HepG2 (cell line): ENCODE measurements around the gene NSD1. TPM values are rescaled to one million over a fixed set of nuclear protein-coding genes. Genes with fewer than 3 reads are reported as not detected.

Experiments
- NFYB ChIP-seq: sonication (generic); formaldehyde crosslinking; IDR thresholded peaks from 2 replicates; pipeline ENCODE4 v1.4.0; 2020; ENCODE audit warnings: missing genetic modification reagents
- SMYD3 ChIP-seq: sonication (generic); formaldehyde crosslinking; IDR thresholded peaks from 2 replicates; pipeline ENCODE4 v1.8.1; 2023; ENCODE audit warnings: mild to moderate bottlenecking, missing genetic modification reagents
- SNRNP70 ChIP-seq: fragments of 200-400 bp; formaldehyde crosslinking; IDR thresholded peaks from 2 replicates; pipeline ENCODE4 v1.6.1; 2017; ENCODE audit warnings: mild to moderate bottlenecking, low read depth, low read length, moderate library complexity
- ZFP36L2 ChIP-seq: sonication (generic); formaldehyde crosslinking; IDR thresholded peaks from 2 replicates; pipeline ENCODE4 v1.4.0; 2020; ENCODE audit warnings: missing genetic modification reagents
- ZMYM4 ChIP-seq: sonication (generic); formaldehyde crosslinking; IDR thresholded peaks from 2 replicates; pipeline ENCODE4 v1.8.1; 2023; ENCODE audit warnings: mild to moderate bottlenecking, missing genetic modification reagents
- ZNF343 ChIP-seq: sonication (generic); formaldehyde crosslinking; IDR thresholded peaks from 2 replicates; pipeline ENCODE4 v1.4.0; 2020; ENCODE audit warnings: mild to moderate bottlenecking, missing genetic modification reagents
- ZNF460 ChIP-seq: sonication (generic); formaldehyde crosslinking; IDR thresholded peaks from 2 replicates; pipeline ENCODE4 v1.5.1; 2020; ENCODE audit warnings: missing genetic modification reagents, mild to moderate bottlenecking, borderline replicate concordance
- ZNF563 ChIP-seq: sonication (generic); formaldehyde crosslinking; IDR thresholded peaks from 2 replicates; pipeline ENCODE4 v1.8.0; 2022; ENCODE audit warnings: mild to moderate bottlenecking, moderate library complexity, missing genetic modification reagents
- ZNF691 ChIP-seq: sonication (generic); formaldehyde crosslinking; IDR thresholded peaks from 2 replicates; pipeline ENCODE4 v1.4.0; 2020; ENCODE audit warnings: missing genetic modification reagents, low read depth, mild to moderate bottlenecking, borderline replicate concordance
- ZNF724P ChIP-seq: sonication (generic); formaldehyde crosslinking; IDR thresholded peaks from 2 replicates; pipeline ENCODE4 v1.8.0; 2022; ENCODE audit warnings: missing genetic modification reagents, borderline replicate concordance
- polyA plus RNA-seq, 8 experiments: library from polyadenylated mRNA; depleted of rRNA in 3 of 8; stranded (reverse) in 7 of 8; unstranded in 1 of 8; fragments of >200 nt; fragmentation: Illumina TruSeq in 4 of 8; extraction: Trizol in 4 of 8; gene quantifications; 2 replicates each; pipeline versions ENCODE4 v1.2.1 to v1.2.3, GENCODE V29; 2011 to 2016; ENCODE audit warnings: low read depth in 4 of 8, missing spikeins in 1 of 8, mixed read lengths in 1 of 8; ENCODE audit not compliant: insufficient read depth in 1 of 8
- total RNA-seq, 5 experiments: library from RNA; depleted of rRNA; stranded (reverse); fragments of >200 nt; fragmentation: Illumina TruSeq; extraction: Trizol; gene quantifications; 2 replicates each; pipeline ENCODE4 v1.2.3, GENCODE V29; 2016; ENCODE audit warnings: low read depth in 1 of 5
- TF ChIP-seq, protein P1 (sequence below): sonication (generic); formaldehyde crosslinking; IDR thresholded peaks from 2 replicates; pipeline ENCODE4 v1.9.0; 2021; ENCODE audit warnings: mild to moderate bottlenecking, missing genetic modification reagents
- TF ChIP-seq, protein P2 (sequence below): sonication (generic); formaldehyde crosslinking; IDR thresholded peaks from 2 replicates; pipeline ENCODE4 v1.5.1; 2020; ENCODE audit warnings: mild to moderate bottlenecking, missing genetic modification reagents
- TF ChIP-seq, protein P3 (sequence below): sonication (generic); formaldehyde crosslinking; IDR thresholded peaks from 2 replicates; pipeline ENCODE4 v1.5.0; 2020; ENCODE audit warnings: mild to moderate bottlenecking, missing genetic modification reagents, moderate library complexity
- TF ChIP-seq, protein P4 (sequence below): sonication (generic); formaldehyde crosslinking; IDR thresholded peaks from 2 replicates; pipeline ENCODE4 v1.8.0; 2022; ENCODE audit warnings: mild to moderate bottlenecking, missing genetic modification reagents, moderate library complexity

NSD1 gene
- total and polyA plus RNA-seq, 2 of the 13 experiments (the other 11 are each of a cell fraction or from before 2014, with no cell fraction given): 0.01 to 0.09 TPM

GRCh38 chr5:177086654-177087397 is 46.7 kb upstream of the NSD1 start, which contains the start of gene FGFR4 (continued):
- TF ChIP-seq, protein P1, sequence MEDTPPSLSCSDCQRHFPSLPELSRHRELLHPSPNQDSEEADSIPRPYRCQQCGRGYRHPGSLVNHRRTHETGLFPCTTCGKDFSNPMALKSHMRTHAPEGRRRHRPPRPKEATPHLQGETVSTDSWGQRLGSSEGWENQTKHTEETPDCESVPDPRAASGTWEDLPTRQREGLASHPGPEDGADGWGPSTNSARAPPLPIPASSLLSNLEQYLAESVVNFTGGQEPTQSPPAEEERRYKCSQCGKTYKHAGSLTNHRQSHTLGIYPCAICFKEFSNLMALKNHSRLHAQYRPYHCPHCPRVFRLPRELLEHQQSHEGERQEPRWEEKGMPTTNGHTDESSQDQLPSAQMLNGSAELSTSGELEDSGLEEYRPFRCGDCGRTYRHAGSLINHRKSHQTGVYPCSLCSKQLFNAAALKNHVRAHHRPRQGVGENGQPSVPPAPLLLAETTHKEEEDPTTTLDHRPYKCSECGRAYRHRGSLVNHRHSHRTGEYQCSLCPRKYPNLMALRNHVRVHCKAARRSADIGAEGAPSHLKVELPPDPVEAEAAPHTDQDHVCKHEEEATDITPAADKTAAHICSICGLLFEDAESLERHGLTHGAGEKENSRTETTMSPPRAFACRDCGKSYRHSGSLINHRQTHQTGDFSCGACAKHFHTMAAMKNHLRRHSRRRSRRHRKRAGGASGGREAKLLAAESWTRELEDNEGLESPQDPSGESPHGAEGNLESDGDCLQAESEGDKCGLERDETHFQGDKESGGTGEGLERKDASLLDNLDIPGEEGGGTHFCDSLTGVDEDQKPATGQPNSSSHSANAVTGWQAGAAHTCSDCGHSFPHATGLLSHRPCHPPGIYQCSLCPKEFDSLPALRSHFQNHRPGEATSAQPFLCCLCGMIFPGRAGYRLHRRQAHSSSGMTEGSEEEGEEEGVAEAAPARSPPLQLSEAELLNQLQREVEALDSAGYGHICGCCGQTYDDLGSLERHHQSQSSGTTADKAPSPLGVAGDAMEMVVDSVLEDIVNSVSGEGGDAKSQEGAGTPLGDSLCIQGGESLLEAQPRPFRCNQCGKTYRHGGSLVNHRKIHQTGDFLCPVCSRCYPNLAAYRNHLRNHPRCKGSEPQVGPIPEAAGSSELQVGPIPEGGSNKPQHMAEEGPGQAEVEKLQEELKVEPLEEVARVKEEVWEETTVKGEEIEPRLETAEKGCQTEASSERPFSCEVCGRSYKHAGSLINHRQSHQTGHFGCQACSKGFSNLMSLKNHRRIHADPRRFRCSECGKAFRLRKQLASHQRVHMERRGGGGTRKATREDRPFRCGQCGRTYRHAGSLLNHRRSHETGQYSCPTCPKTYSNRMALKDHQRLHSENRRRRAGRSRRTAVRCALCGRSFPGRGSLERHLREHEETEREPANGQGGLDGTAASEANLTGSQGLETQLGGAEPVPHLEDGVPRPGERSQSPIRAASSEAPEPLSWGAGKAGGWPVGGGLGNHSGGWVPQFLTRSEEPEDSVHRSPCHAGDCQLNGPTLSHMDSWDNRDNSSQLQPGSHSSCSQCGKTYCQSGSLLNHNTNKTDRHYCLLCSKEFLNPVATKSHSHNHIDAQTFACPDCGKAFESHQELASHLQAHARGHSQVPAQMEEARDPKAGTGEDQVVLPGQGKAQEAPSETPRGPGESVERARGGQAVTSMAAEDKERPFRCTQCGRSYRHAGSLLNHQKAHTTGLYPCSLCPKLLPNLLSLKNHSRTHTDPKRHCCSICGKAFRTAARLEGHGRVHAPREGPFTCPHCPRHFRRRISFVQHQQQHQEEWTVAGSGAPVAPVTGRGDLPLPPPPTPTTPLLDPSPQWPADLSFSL (CRISPR knock-in tag): no peak; the same call in 1 of the 2 replicates
- TF ChIP-seq ZNF460 (CRISPR knock-in tag): peak; percentile 68; the same call in 1 of the 2 replicates
- peak; percentile 76; the same call in 1 of the 2 replicates for TF ChIP-seq ZNF724P (CRISPR knock-in tag)
- no peak for TF ChIP-seq SNRNP70
- TF ChIP-seq SMYD3 (CRISPR knock-in tag): 0 out of 2 replicates have a peak, but pooled peaks have one; percentile 48
- TF ChIP-seq ZNF563 (CRISPR knock-in tag): peak; percentile 84
- TF ChIP-seq, protein P2, sequence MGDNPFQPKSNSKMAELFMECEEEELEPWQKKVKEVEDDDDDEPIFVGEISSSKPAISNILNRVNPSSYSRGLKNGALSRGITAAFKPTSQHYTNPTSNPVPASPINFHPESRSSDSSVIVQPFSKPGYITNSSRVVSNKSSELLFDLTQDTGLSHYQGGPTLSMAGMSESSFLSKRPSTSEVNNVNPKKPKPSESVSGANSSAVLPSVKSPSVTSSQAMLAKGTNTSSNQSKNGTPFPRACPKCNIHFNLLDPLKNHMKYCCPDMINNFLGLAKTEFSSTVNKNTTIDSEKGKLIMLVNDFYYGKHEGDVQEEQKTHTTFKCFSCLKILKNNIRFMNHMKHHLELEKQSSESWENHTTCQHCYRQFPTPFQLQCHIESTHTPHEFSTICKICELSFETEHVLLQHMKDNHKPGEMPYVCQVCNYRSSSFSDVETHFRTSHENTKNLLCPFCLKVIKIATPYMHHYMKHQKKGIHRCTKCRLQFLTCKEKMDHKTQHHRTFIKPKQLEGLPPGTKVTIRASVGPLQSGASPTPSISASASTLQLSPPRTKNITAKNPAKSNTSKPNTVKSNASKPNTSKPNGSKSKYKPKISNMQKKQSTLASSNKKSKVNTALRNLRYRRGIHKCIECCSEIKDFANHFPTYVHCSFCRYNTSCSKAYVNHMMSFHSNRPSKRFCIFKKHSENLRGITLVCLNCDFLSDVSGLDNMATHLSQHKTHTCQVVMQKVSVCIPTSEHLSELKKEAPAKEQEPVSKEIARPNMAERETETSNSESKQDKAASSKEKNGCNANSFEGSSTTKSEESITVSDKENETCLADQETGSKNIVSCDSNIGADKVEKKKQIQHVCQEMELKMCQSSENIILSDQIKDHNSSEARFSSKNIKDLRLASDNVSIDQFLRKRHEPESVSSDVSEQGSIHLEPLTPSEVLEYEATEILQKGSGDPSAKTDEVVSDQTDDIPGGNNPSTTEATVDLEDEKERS (CRISPR knock-in tag): no peak
- TF ChIP-seq, protein P3, sequence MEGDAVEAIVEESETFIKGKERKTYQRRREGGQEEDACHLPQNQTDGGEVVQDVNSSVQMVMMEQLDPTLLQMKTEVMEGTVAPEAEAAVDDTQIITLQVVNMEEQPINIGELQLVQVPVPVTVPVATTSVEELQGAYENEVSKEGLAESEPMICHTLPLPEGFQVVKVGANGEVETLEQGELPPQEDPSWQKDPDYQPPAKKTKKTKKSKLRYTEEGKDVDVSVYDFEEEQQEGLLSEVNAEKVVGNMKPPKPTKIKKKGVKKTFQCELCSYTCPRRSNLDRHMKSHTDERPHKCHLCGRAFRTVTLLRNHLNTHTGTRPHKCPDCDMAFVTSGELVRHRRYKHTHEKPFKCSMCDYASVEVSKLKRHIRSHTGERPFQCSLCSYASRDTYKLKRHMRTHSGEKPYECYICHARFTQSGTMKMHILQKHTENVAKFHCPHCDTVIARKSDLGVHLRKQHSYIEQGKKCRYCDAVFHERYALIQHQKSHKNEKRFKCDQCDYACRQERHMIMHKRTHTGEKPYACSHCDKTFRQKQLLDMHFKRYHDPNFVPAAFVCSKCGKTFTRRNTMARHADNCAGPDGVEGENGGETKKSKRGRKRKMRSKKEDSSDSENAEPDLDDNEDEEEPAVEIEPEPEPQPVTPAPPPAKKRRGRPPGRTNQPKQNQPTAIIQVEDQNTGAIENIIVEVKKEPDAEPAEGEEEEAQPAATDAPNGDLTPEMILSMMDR (CRISPR knock-in tag): peak; percentile 95
- TF ChIP-seq, protein P4, sequence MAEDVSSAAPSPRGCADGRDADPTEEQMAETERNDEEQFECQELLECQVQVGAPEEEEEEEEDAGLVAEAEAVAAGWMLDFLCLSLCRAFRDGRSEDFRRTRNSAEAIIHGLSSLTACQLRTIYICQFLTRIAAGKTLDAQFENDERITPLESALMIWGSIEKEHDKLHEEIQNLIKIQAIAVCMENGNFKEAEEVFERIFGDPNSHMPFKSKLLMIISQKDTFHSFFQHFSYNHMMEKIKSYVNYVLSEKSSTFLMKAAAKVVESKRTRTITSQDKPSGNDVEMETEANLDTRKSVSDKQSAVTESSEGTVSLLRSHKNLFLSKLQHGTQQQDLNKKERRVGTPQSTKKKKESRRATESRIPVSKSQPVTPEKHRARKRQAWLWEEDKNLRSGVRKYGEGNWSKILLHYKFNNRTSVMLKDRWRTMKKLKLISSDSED (CRISPR knock-in tag): no peak
- TF ChIP-seq ZFP36L2 (CRISPR knock-in tag): peak; percentile 42; the same call in 1 of the 2 replicates
- peak; percentile 68 for TF ChIP-seq ZNF691 (CRISPR knock-in tag)
- peak; percentile 81 for TF ChIP-seq ZMYM4
- peak; percentile 79; the same call in 1 of the 2 replicates for TF ChIP-seq ZNF343
- TF ChIP-seq NFYB (CRISPR knock-in tag): no peak; the same call in 1 of the 2 replicates
